PC-3 (cell line): ENCODE measurements around the gene TNFRSF11A.

Source experiments
- EZH2 ChIP-seq: fragments of 300-600 bp; sonication (generic); IDR thresholded peaks from one replicate; pipeline ENCODE4 v1.6.1; 2017; ENCODE audit warnings: antibody characterized with exemption, mild to moderate bottlenecking, low read length; ENCODE audit not compliant: unreplicated experiment
- EZH2phosphoT487 ChIP-seq: fragments of 300-600 bp; sonication (generic); IDR thresholded peaks from 2 replicates; pipeline ENCODE4 v1.6.1; 2018; ENCODE audit warnings: mild to moderate bottlenecking, antibody characterized with exemption, low read length, borderline replicate concordance
- TF ChIP-seq, protein P1 (sequence below): fragments of 300-600 bp; sonication (generic); conservative IDR thresholded peaks from 2 replicates; pipeline ENCODE4 v1.5.1; 2017; ENCODE audit warnings: antibody characterized with exemption, low read depth, mild to moderate bottlenecking, low read length

DNA sequence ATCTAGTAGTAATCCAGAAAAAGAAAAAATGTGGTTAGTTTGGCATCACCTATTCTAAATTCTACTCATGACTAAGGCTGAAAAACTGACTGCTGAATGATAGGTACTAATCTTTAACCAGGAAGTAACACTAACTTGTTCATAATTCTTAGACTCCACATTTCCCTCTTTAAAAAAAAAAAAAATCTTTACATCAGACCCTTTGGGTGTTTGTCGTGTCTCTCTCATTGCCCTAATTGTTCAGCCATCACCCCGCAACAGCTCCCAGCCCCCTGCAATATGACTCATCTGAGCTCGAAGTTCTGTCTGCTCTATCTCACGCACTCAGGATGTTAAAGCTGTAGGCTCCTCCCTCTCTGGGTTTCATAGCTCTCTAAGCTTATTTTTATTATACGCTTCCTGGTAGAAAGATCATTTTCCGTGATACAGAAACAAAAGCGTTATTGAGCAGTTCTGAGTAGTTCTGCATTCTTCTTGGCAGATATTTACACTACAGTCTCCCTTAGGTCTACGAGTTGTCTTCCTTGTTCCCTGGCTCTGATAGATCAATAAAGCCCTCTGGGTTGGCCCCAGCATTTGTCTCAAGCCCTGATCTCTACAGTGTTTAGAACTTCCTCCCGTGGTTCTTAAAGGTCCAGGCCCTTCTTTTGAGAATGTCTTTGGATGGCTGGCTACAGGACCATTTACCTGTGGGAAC, 95.6 kb downstream of the TNFRSF11A start:
- TF ChIP-seq, protein P1, sequence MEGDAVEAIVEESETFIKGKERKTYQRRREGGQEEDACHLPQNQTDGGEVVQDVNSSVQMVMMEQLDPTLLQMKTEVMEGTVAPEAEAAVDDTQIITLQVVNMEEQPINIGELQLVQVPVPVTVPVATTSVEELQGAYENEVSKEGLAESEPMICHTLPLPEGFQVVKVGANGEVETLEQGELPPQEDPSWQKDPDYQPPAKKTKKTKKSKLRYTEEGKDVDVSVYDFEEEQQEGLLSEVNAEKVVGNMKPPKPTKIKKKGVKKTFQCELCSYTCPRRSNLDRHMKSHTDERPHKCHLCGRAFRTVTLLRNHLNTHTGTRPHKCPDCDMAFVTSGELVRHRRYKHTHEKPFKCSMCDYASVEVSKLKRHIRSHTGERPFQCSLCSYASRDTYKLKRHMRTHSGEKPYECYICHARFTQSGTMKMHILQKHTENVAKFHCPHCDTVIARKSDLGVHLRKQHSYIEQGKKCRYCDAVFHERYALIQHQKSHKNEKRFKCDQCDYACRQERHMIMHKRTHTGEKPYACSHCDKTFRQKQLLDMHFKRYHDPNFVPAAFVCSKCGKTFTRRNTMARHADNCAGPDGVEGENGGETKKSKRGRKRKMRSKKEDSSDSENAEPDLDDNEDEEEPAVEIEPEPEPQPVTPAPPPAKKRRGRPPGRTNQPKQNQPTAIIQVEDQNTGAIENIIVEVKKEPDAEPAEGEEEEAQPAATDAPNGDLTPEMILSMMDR = no peak
- TF ChIP-seq EZH2phosphoT487 (no peak), EZH2 (no peak)
